GM10847 (cell line): ENCODE data around the gene AKAP12.

Experiments
- POLR2A ChIP-seq: IDR thresholded peaks from 2 replicates; pipeline ENCODE4 v1.6.1; 2011; ENCODE audit not compliant: insufficient read length; ENCODE audit errors: extremely low read depth

Gene AKAP12

DNA sequence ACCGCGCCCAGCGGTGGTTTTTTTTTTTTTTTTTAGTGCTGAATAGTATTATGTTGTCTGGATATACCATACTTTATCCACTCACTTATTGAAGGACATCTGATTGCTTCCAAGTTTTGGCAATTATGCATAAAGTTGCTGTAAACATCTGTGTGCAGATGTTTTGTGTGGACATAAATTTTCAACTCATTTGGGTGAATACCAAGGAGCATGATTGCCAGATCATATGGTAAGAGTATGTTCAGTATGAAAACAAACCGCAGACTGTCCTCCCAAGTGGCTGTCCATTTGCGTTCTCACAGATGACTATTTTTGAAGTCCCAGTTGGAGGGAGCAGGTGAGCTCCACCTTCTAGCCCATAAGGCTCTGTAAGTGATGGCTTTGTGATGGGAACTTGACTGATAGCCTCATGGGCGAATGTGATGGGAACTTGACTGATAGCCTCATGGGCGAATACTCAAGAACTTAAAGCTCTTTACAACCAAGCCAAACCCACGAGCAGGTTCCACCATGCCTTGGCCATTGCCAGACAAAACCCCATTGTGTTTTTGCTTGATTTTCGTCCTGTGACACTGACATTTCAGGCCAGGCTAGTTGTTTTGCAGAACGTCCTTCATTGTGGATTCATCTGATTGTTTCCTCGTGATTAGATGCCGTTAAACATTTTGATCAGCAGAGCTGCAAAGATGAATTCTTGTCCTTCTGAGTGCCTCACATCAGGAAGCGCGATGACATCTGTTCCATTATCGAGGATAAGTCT is 100.6 kb downstream of the AKAP12 start:
- TF ChIP-seq POLR2A, result no peak

DNA sequence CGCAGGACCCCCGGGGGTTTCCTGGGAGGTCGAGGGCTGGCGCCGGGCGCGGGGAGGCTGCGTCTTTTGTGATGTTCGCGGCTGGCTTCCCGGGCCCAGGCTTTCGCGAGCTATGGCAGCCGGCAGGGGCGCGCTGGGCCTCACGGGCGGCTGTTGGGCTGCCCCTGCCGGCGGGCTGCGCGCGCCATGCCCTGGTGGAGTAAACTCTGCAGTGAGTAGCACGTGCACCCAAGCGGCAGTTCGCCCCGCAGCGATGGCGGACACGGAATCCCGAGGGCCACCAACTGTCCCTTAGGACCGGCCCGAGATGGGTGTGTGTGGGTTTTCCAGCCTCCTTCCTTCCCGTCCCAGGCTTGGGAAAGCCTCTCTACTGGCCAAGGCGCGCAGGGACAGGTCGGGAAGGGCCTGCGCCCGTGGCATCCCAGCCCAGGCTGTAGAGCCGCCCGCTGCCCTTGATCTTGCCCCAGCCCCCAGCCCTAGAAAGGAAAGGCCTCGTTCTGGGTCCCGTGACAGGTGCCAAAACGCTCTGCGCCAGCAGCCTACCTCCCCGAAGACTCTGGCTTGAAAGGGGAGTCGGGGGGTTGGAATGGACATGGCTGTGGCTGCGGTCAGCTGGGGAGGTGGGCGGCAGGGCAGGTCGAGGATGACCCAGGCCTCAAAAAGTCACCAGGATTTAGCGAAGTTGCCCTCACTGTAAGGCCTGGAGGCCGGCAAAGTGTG is 101.9 kb downstream of the AKAP12 start:
- no peak for TF ChIP-seq POLR2A

DNA sequence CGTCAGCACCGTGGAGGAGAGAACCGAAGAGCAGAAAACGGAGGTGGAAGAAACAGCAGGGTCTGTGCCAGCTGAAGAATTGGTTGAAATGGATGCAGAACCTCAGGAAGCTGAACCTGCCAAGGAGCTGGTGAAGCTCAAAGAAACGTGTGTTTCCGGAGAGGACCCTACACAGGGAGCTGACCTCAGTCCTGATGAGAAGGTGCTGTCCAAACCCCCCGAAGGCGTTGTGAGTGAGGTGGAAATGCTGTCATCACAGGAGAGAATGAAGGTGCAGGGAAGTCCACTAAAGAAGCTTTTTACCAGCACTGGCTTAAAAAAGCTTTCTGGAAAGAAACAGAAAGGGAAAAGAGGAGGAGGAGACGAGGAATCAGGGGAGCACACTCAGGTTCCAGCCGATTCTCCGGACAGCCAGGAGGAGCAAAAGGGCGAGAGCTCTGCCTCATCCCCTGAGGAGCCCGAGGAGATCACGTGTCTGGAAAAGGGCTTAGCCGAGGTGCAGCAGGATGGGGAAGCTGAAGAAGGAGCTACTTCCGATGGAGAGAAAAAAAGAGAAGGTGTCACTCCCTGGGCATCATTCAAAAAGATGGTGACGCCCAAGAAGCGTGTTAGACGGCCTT is 110.0 kb downstream of the AKAP12 start:
- no peak for TF ChIP-seq POLR2A

DNA sequence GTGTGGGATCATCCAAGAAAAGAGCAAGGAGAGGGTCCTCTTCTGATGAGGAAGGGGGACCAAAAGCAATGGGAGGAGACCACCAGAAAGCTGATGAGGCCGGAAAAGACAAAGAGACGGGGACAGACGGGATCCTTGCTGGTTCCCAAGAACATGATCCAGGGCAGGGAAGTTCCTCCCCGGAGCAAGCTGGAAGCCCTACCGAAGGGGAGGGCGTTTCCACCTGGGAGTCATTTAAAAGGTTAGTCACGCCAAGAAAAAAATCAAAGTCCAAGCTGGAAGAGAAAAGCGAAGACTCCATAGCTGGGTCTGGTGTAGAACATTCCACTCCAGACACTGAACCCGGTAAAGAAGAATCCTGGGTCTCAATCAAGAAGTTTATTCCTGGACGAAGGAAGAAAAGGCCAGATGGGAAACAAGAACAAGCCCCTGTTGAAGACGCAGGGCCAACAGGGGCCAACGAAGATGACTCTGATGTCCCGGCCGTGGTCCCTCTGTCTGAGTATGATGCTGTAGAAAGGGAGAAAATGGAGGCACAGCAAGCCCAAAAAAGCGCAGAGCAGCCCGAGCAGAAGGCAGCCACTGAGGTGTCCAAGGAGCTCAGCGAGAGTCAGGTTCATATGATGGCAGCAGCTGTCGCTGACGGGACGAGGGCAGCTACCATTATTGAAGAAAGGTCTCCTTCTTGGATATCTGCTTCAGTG is 110.8 kb downstream of the AKAP12 start:
- no peak for TF ChIP-seq POLR2A

DNA sequence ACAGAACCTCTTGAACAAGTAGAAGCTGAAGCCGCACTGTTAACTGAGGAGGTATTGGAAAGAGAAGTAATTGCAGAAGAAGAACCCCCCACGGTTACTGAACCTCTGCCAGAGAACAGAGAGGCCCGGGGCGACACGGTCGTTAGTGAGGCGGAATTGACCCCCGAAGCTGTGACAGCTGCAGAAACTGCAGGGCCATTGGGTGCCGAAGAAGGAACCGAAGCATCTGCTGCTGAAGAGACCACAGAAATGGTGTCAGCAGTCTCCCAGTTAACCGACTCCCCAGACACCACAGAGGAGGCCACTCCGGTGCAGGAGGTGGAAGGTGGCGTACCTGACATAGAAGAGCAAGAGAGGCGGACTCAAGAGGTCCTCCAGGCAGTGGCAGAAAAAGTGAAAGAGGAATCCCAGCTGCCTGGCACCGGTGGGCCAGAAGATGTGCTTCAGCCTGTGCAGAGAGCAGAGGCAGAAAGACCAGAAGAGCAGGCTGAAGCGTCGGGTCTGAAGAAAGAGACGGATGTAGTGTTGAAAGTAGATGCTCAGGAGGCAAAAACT is 111.5 kb downstream of the AKAP12 start:
- TF ChIP-seq POLR2A, result no peak

DNA sequence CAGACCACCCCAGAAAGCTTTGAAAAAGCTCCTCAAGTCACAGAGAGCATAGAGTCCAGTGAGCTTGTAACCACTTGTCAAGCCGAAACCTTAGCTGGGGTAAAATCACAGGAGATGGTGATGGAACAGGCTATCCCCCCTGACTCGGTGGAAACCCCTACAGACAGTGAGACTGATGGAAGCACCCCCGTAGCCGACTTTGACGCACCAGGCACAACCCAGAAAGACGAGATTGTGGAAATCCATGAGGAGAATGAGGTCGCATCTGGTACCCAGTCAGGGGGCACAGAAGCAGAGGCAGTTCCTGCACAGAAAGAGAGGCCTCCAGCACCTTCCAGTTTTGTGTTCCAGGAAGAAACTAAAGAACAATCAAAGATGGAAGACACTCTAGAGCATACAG is 112.0 kb downstream of the AKAP12 start:
- no peak for TF ChIP-seq POLR2A

DNA sequence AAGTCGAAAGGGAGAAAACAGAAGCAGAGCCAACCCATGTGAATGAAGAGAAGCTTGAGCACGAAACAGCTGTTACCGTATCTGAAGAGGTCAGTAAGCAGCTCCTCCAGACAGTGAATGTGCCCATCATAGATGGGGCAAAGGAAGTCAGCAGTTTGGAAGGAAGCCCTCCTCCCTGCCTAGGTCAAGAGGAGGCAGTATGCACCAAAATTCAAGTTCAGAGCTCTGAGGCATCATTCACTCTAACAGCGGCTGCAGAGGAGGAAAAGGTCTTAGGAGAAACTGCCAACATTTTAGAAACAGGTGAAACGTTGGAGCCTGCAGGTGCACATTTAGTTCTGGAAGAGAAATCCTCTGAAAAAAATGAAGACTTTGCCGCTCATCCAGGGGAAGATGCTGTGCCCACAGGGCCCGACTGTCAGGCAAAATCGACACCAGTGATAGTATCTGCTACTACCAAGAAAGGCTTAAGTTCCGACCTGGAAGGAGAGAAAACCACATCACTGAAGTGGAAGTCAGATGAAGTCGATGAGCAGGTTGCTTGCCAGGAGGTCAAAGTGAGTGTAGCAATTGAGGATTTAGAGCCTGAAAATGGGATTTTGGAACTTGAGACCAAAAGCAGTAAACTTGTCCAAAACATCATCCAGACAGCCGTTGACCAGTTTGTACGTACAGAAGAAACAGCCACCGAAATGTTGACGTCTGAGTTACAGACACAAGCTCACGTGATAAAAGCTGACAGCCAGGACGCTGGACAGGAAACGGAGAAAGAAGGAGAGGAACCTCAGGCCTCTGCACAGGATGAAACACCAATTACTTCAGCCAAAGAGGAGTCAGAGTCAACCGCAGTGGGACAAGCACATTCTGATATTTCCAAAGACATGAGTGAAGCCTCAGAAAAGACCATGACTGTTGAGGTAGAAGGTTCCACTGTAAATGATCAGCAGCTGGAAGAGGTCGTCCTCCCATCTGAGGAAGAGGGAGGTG is 112.9 kb downstream of the AKAP12 start:
- TF ChIP-seq POLR2A, result no peak

DNA sequence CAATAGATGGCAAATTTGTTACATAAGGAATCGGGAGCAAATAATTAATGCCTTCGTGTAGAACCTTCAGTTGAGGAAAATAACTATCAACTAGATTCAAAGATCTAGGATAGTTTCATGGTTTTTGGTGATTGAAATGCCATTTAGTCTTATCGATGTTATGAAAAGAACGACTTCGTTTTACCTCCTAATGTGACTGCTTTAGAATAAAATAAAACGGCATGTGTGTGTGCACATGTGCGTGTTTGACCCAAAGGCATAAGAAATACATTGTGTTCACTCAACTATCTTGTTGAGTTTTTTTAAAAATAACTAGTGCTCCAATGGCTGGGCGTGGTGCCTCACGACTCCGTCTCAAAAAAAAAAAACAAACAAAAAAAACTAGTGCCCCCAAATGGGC is 114.0 kb downstream of the AKAP12 start:
- no peak for TF ChIP-seq POLR2A

DNA sequence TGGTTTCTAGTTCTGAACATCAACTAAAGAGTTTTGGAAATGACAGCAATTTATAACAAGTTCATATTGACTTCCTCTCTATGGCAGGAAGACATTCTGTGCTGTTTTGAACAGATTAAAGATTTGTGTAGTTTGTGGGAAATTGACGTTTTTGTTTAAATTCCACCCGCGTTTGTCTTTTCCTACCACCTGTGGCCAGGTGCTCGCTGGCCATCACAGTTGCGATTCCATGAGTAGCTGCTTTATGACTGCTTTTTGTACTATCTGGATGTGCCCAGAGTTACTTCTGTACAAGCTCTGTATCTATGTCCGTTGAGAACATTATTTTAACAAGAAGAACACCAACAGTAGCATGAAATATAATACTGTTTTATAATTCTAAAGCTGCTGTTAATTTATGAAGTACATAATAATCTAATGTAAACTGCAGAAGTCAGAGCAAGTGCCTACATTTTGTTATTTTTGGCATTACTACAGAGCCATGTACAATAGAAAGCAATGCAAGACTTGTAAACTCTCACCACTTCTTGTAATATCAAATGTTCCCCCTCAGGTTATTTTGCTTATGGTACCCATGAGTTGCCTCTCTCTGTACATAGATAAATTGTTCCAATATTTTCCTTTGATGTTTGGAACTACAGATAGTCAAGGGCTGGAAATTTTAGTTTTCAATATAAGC is 118.1 kb downstream of the AKAP12 start:
- TF ChIP-seq POLR2A, result no peak

DNA sequence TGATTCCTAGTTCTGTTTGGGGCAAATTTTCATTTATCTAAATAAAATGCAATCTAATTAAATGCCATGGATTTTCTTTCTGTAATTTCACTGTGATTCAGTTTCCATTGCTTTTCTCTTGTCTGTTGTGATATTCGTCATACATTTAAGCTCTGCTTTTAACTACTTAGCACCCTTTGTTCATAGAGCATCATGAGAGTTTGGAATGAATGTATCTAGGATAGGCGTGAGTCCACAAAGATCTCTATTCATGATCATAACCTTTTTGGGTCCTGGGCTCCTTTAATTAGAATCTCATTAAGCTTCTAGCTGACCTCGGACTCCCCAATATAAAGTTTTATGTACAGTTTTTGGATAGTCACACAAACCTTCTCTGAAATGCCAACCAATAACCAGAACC is 118.7 kb downstream of the AKAP12 start:
- TF ChIP-seq POLR2A, result no peak

DNA sequence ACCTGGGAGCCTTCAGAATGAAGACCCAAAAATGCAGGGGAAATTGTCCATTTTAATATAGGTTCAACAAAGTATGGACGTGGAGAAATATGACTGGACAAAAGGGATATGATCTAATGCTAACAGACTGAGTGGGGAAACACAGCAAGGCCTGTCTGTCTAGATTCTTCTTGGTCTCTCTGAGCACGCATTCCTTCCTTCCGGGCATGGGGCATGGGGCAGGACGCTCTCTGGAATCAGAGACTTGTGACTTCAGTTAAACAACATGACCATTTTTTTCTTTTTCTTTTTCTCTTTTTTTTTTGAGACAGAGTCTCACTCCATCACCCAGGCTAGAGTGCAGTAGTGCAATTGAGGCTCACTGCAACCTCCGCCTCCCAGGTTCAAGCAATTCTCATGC is 119.7 kb downstream of the AKAP12 start:
- no peak for TF ChIP-seq POLR2A

DNA sequence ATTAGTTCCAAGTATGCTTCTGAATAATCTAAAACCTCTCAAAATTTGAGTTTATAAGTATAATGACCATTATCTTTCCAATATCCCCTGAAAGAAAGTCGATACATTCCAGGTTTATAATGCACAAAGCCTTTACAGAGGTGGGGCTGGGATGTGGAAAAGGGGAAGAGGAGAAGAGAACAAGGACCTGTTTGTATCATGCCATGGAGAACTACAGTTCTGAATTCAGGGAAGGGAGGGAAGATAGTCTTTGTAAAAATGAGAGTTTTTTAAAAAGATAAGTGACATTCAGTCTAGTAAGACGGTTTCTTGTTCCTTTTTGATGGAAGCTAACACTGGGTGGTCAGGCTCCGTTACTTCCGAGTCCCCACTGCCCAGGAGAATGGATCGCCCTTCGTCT is 125.5 kb downstream of the AKAP12 start:
- TF ChIP-seq POLR2A, result no peak

DNA sequence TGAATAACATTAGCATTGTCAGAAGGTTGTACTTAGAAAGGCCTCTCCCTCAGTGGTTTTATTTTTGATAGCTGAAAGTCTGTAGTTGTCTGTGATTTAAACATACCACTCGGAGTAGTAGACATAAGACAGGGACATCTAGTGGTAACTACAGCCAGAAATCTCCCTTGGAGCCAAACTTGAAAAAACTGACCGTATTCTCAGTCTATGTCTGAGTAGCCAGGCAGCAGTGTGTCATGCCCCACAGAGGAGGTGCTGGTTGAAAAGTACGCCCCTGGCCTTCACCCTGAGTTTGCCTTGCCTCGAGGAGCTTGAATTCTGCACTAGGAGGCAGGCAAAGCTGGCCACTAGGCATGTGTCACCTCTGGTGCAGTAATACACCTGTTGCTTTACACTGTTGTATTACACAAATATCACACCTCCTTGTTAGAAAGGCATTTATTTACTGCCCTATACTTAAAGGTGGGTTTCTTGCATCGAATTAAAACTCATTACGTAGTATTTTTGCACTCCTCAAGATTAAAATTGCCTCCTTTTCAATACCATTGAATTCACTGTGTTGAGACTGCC is 130.8 kb downstream of the AKAP12 start:
- no peak for TF ChIP-seq POLR2A
